ENCODE measurements around the gene PUM1. TPM values are rescaled to one million over a fixed set of nuclear protein-coding genes. Genes with fewer than 3 reads are reported as not detected.

PUM1 gene
- polyA plus RNA-seq, 1 experiment = 71.3 TPM

GRCh38 chr1:31073044-31073443 lies 7.5 kb upstream of the PUM1 start:
- no peak for TF ChIP-seq CTCF (IDR thresholded peaks at IDR 0.05; ENCODE audit: low read depth, low read length)
- ChIA-PET POLR2A (no interaction called here), CTCF (no interaction called here)

GRCh38 chr1:31072304-31072746 lies 6.8 kb upstream of the PUM1 start:
- H3K27me3 ChIP-seq (ENCODE audit: control insufficient read depth, insufficient read depth, low read length) = no peaks in the 10 kb centered on the region
- ChIA-PET CTCF (interaction anchor here (0.6 kb wide), 1 partner anchor 20 kb away, joined by 3 read pairs; no protein-coding TSS in a partner anchor), POLR2A (no interaction called here)
- no peak overlapping the region for H3K4me3 ChIP-seq (ENCODE audit: low read depth, low read length)
- no peaks in the 10 kb centered on the region for H3K9me3 ChIP-seq (ENCODE audit: control insufficient read depth, insufficient read depth, low read length)
- H3K27ac ChIP-seq (ENCODE audit: low read depth, low read length) = no peak overlapping the region
- no peak for DNase-seq (ENCODE audit: low read depth, low spot score)
- TF ChIP-seq CTCF (IDR thresholded peaks at IDR 0.05; ENCODE audit: low read depth, low read length) = no peak

More at GRCh38 chr1:31073044-31073443, 7.5 kb upstream of the PUM1 start:
- Histone ChIP-seq H3K27me3 (ENCODE audit: control insufficient read depth, insufficient read depth, low read length) (no peaks in the 10 kb centered on the region), H3K27ac (ENCODE audit: low read depth, low read length) (no peak overlapping the region), H3K4me3 (ENCODE audit: low read depth, low read length) (no peak overlapping the region), H3K9me3 (ENCODE audit: control insufficient read depth, insufficient read depth, low read length) (no peaks in the 10 kb centered on the region)
- no peak for DNase-seq (ENCODE audit: low read depth, low spot score)

GRCh38 chr1:31069392-31069791 lies 3.9 kb upstream of the PUM1 start:
- no peak overlapping the region for H3K4me3 ChIP-seq (ENCODE audit: low read depth, low read length)
- ChIA-PET CTCF (interaction anchor here (0.6 to 0.7 kb wide), 3 partner anchors 117 to 342 kb away, joined by 3 to 4 read pairs (median 3); no protein-coding TSS in a partner anchor), POLR2A (no interaction called here)
- H3K9me3 ChIP-seq (ENCODE audit: control insufficient read depth, insufficient read depth, low read length) = no peaks in the 10 kb centered on the region
- no peak overlapping the region for H3K27ac ChIP-seq (ENCODE audit: low read depth, low read length)
- H3K27me3 ChIP-seq (ENCODE audit: control insufficient read depth, insufficient read depth, low read length) = no peaks in the 10 kb centered on the region
- TF ChIP-seq CTCF (IDR thresholded peaks at IDR 0.05; ENCODE audit: low read depth, low read length) = no peak
- no peak for DNase-seq (ENCODE audit: low read depth, low spot score)

GRCh38 chr1:31064718-31065309 lies 703 bp downstream of the PUM1 start:
- H3K4me3 ChIP-seq (ENCODE audit: low read depth, low read length) = peak overlapping the region; percentile 65
- ChIA-PET CTCF (interaction anchor here (1.0 to 1.2 kb wide), 2 partner anchors 74 to 88 kb away, joined by 3 read pairs; no protein-coding TSS in a partner anchor), POLR2A (interaction anchor here (0.7 kb wide), 2 partner anchors 18 to 87 kb away, joined by 3 to 4 read pairs; no protein-coding TSS in a partner anchor)
- H3K27ac ChIP-seq (ENCODE audit: low read depth, low read length) = peak overlapping the region; percentile 95
- TF ChIP-seq CTCF (IDR thresholded peaks at IDR 0.05; ENCODE audit: low read depth, low read length) = no peak
- H3K27me3 ChIP-seq (ENCODE audit: control insufficient read depth, insufficient read depth, low read length) = no peaks in the 10 kb centered on the region
- no peak for DNase-seq (ENCODE audit: low read depth, low spot score)
- no peaks in the 10 kb centered on the region for H3K9me3 ChIP-seq (ENCODE audit: control insufficient read depth, insufficient read depth, low read length)

- no peaks in the 10 kb centered on the region for H3K9me3 ChIP-seq (ENCODE audit: control insufficient read depth, insufficient read depth, low read length)
- DNase-seq (ENCODE audit: low read depth, low spot score) = no peak
- peak overlapping the region; percentile 65 for H3K4me3 ChIP-seq (ENCODE audit: low read depth, low read length)
- no peaks in the 10 kb centered on the region for H3K27me3 ChIP-seq (ENCODE audit: control insufficient read depth, insufficient read depth, low read length)
- ChIA-PET CTCF (interaction anchor here (1.0 to 1.2 kb wide), 3 partner anchors 43 to 88 kb away, joined by 3 read pairs; no protein-coding TSS in a partner anchor), POLR2A (no interaction called here)
- no peak overlapping the region for H3K27ac ChIP-seq (ENCODE audit: low read depth, low read length)
- no peak for TF ChIP-seq CTCF (IDR thresholded peaks at IDR 0.05; ENCODE audit: low read depth, low read length)
Measured at GRCh38 chr1:31064111-31064717, 1.3 kb downstream of the PUM1 start.

All from AG04450 (cell line).